WI38 (cell line): ENCODE results near the gene NHEJ1.

Experiments
- H3K4me3 ChIP-seq: 2 replicates; pipeline ENCODE4 v1.5.1; 2011; ENCODE audit warnings: low read depth, mild to moderate bottlenecking, control low read depth, low read length
- CTCF ChIP-seq: IDR thresholded peaks from 2 replicates; pipeline ENCODE4 v1.5.1; 2012; ENCODE audit warnings: low read depth, mild to moderate bottlenecking, control low read depth, low read length

Gene NHEJ1

DNA sequence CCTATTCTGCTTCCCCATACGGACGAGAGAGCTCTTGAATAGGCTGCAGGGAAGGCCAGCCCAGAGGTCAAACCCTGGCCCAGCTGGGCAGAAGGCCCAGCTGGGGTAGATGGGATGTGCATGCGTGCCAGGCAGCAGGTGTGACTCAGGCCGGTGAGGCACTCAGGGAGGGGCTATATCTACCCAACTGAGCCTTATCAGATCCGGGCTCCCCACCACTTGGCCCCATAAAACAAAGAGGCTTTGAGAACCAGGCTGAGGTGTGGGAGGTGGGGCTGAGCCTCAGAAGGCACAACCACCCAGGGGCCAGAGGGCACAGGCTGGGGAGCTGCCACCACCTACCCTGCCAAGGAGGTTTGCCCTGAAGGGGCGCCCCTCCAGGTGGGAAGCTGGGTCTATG, 111.3 kb downstream of the NHEJ1 start:
- no peak overlapping the region for H3K4me3 ChIP-seq
- TF ChIP-seq CTCF: no peak

DNA sequence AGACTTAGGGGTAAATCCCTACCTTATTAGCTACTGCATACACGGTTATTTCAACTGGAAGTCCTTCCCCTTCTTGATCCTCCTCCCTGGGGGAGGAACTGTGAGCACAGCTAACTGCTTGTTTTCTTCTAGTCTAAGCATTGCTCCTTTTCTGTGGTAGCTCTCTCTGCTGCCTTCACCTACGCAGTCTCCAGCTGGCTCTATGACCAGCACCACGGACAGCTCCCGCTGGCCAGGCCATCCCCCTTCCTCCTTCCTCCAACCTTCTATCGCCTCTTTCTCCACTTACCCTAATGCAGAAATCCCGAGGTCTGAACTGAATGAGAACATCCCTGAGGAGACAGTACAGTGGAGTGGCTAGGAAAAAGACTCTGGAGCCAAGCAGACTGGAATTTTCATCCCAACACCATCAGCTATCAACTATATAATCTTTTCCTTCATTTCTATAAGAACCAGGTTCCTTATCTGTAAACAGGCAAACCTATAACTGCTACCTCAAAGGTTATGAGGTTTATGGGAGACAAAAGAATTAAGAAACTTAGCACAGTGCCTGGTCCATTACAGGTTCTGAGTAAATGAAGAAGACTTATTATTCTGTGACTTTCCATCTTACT, 114.6 kb downstream of the NHEJ1 start:
- no peak for TF ChIP-seq CTCF
- no peak overlapping the region for H3K4me3 ChIP-seq

- no peak overlapping the region for H3K4me3 ChIP-seq
- no peak for TF ChIP-seq CTCF
These were observed 117.9 kb downstream of the NHEJ1 start for GRCh38 chr2:219042750-219043149.

GRCh38 chr2:219042157-219042556, 118.5 kb downstream of the NHEJ1 start:
- no peak for TF ChIP-seq CTCF
- H3K4me3 ChIP-seq: no peak overlapping the region

- H3K4me3 ChIP-seq: peak within 1 kb of the TSS; percentile 46
- TF ChIP-seq CTCF: no peak
These were observed 119.4 kb downstream of the NHEJ1 start, which contains the start of gene CFAP65 for GRCh38 chr2:219041252-219041651. Gene CFAP65, minus strand, starts transcription at chr2:219041516. Its CDS starts 2,468 bp downstream, at chr2:219039048.

GRCh38 chr2:219038600-219038999, 122.0 kb downstream of the NHEJ1 start:
- TF ChIP-seq CTCF: no peak
- no peak overlapping the region for H3K4me3 ChIP-seq

- no peak overlapping the region for H3K4me3 ChIP-seq
- no peak for TF ChIP-seq CTCF
These were observed 122.7 kb downstream of the NHEJ1 start for GRCh38 chr2:219037783-219038499.
